Erythroblast (primary cell): ENCODE data around the gene SLIT1.

Source experiments
- GATA1 ChIP-seq: IDR thresholded peaks from 2 replicates; pipeline ENCODE4 v1.6.1; 2011; ENCODE audit warnings: low read depth, mild to moderate bottlenecking, control low read depth, low read length, moderate library complexity
- POLR2A ChIP-seq: IDR thresholded peaks from 2 replicates; pipeline ENCODE4 v1.6.1; 2011; ENCODE audit warnings: mild to moderate bottlenecking, low read length

DNA sequence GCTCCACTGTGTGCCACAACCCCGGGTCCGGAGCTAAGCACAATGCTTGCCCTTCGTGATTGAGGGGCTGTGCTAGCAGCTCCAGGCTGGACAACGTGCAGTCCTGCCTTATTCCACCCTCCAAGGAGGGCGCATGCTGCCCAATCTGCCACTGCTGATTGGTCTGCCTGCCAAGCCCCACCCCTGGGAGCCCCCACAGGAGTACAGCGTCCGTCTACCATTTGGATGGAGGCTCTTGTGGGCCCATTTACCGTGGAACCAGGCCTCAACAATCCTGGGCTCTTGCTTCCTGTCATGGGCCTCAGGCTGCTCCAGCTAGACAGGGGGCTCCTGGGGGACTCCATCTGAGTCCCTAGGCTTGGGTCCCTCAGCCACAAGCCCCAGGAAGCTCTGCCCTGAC, 173.3 kb downstream of the SLIT1 start:
- TF ChIP-seq POLR2A (no peak), GATA1 (no peak)
